Posterior vena cava (tissue), 2 donors: Measurements from ENCODE around the gene MYBL2. TPM values are rescaled to one million over a fixed set of nuclear protein-coding genes. Genes with fewer than 3 reads are reported as not detected.
"Not testable (repeated sequence)": the region's sequence is repeated elsewhere in the genome, so short reads cannot be mapped to it uniquely, and the experiment has no call there.

Experiments
- DNase-seq: peaks from one replicate; pipeline ENCODE4 v3.0.0-alpha.2; 2020; ENCODE audit warnings: low spot score
- intact Hi-C, 2 donors: fragments of 100-400 bp; cut with DNase I; formaldehyde crosslinking; loops; one replicate each; pipeline versions ENCODE4 v1.14.1 to v1.14.2; 2022 to 2023
- long read RNA-seq, 2 donors: library from polyadenylated mRNA; unstranded; transcript quantifications; one replicate each; pipeline ENCODE4 v2.0.0, GENCODE V29; 2020 to 2021
- total RNA-seq, 2 donors: library from RNA; stranded (reverse); fragmentation: NEBNext Ultra II Directional; extraction: Animal tissue kit (Norgen Biotek cat#: 25700); gene quantifications; one replicate each; pipeline ENCODE4 v1.2.1, GENCODE V29; 2021
- donor health status: DM: yes; HTN: yes; CAD: no.
- donor health status: DM: yes; HTN: yes; CAD: no.

Gene MYBL2
- total RNA-seq = under 1 TPM; 0.24 to 0.60 TPM
- long read RNA-seq, donor 1 = 0 reads
- long read RNA-seq, donor 2, partial matches to known transcripts = 1 of 1 reads
- long read RNA-seq, donor 2, other reads (novel, unspliced or antisense) = 0 of 1 reads

- DNase-seq = peak; percentile 87
- intact Hi-C loops = loop anchor here in 1 of 2 donors (5.0 kb wide), 1 partner anchor 51 kb away; no protein-coding TSS in a partner anchor
Measured at GRCh38 chr20:43666376-43667328, at the start of gene MYBL2. TSS of gene MYBL2 (plus strand) at chr20:43667114. CDS start at chr20:43667284, 170 bp downstream.

- intact Hi-C loops = no loop called here
- DNase-seq = no peak
Measured at GRCh38 chr20:43631598-43631997, 35.3 kb upstream of the MYBL2 start.

GRCh38 chr20:43636429-43636828 is 30.5 kb upstream of the MYBL2 start:
- intact Hi-C loops = no loop called here
- DNase-seq = no peak

- intact Hi-C loops = no loop called here
- no peak for DNase-seq
Measured at GRCh38 chr20:43642548-43642947, 24.4 kb upstream of the MYBL2 start.

- intact Hi-C loops = no loop called here
- DNase-seq = no peak
Measured at GRCh38 chr20:43650997-43651525, 15.9 kb upstream of the MYBL2 start.

GRCh38 chr20:43651650-43652184 is 15.2 kb upstream of the MYBL2 start:
- intact Hi-C loops = not testable (repeated sequence)
- DNase-seq = peak; percentile 26

- intact Hi-C loops = no loop called here
- peak; percentile 1 for DNase-seq
Measured at GRCh38 chr20:43653966-43654365, 12.9 kb upstream of the MYBL2 start.

GRCh38 chr20:43655176-43655575 is 11.7 kb upstream of the MYBL2 start:
- intact Hi-C loops = not testable (repeated sequence)
- peak; percentile 2 for DNase-seq

- peak; percentile 5 for DNase-seq
- intact Hi-C loops = no loop called here
Measured at GRCh38 chr20:43655937-43656336, 11.0 kb upstream of the MYBL2 start.

- DNase-seq = peak; percentile 50
- intact Hi-C loops = no loop called here
Measured at GRCh38 chr20:43658069-43658722, 8.7 kb upstream of the MYBL2 start.

GRCh38 chr20:43658723-43659419 is 8.0 kb upstream of the MYBL2 start:
- intact Hi-C loops = no loop called here
- DNase-seq = peak; percentile 23

- peak; percentile 36 for DNase-seq
- intact Hi-C loops = no loop called here
Measured at GRCh38 chr20:43662943-43663655, 3.8 kb upstream of the MYBL2 start.

- intact Hi-C loops = loop anchor here in 1 of 2 donors (5.0 kb wide), 1 partner anchor 52 kb away; no protein-coding TSS in a partner anchor
- DNase-seq = peak; percentile 23
Measured at GRCh38 chr20:43665466-43666176, 1.3 kb upstream of the MYBL2 start.

GRCh38 chr20:43667341-43668132 is 623 bp downstream of the MYBL2 start:
- DNase-seq = no peak
- intact Hi-C loops = loop anchor here in 1 of 2 donors (5.0 kb wide), 1 partner anchor 50 kb away; no protein-coding TSS in a partner anchor

- no peak for DNase-seq
- intact Hi-C loops = loop anchor here in 1 of 2 donors (5.0 kb wide), 1 partner anchor 48 kb away; no protein-coding TSS in a partner anchor
Measured at GRCh38 chr20:43669332-43669731, 2.4 kb downstream of the MYBL2 start.

GRCh38 chr20:43670423-43670822 is 3.5 kb downstream of the MYBL2 start:
- DNase-seq = no peak
- intact Hi-C loops = no loop called here

- intact Hi-C loops = no loop called here
- DNase-seq = no peak
Measured at GRCh38 chr20:43676368-43676767, 9.5 kb downstream of the MYBL2 start.
